ENCODE data around the gene TMCO2. TPM values are rescaled to one million over a fixed set of nuclear protein-coding genes. Genes with fewer than 3 reads are reported as not detected.

TMCO2 gene
- total and polyA plus RNA-seq, 10 of the 15 experiments (the other 5 are each of a cell fraction or from before 2014, with no cell fraction given), result not detected

DNA sequence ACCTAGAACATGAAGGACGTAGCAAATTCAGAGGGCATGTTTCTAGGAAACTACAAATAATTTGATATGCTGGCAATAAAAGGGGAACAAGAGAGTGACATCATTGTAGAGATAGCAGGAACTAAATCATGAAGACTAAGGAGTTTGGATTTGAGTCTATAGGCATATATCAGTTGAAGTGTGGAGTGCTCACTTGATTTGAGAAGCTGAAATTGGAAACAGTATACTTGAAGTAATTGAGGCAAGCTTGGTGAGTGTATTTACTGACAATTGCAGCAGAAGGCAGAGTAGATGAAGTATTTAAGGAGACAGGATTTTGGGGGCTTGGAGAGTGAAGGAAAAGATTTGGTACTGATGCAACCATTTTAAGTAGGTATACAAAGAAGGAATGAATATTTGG lies 6.4 kb upstream of the TMCO2 start (continued):
- TF ChIP-seq, protein P1, sequence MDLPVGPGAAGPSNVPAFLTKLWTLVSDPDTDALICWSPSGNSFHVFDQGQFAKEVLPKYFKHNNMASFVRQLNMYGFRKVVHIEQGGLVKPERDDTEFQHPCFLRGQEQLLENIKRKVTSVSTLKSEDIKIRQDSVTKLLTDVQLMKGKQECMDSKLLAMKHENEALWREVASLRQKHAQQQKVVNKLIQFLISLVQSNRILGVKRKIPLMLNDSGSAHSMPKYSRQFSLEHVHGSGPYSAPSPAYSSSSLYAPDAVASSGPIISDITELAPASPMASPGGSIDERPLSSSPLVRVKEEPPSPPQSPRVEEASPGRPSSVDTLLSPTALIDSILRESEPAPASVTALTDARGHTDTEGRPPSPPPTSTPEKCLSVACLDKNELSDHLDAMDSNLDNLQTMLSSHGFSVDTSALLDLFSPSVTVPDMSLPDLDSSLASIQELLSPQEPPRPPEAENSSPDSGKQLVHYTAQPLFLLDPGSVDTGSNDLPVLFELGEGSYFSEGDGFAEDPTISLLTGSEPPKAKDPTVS (IDR thresholded peaks at IDR 0.05; ENCODE audit: low read depth, low read length), result no peak
- no peak for TF ChIP-seq PAX8 (IDR thresholded peaks at IDR 0.05)
- peak; percentile 19; the same call in 1 of the 2 replicates for TF ChIP-seq SMARCA5 (IDR thresholded peaks at IDR 0.05)
- TF ChIP-seq NFIC (IDR thresholded peaks at IDR 0.05; ENCODE audit: low read depth, low read length), result no peak
- TF ChIP-seq MTA3 (IDR thresholded peaks at IDR 0.05; ENCODE audit: borderline replicate concordance, low read length), result no peak; the same call in 1 of the 2 replicates
- no peak for TF ChIP-seq SP1 (IDR thresholded peaks at IDR 0.05; ENCODE audit: low read depth, low read length)
- TF ChIP-seq KLF5 (IDR thresholded peaks at IDR 0.05; ENCODE audit: partially characterized antibody), result no peak
- no peak for TF ChIP-seq NFXL1 (IDR thresholded peaks at IDR 0.05; ENCODE audit: borderline replicate concordance)
- no peak for TF ChIP-seq JUNB (IDR thresholded peaks at IDR 0.05)
- peak; percentile 30; the same call in 1 of the 2 replicates for TF ChIP-seq POLR2AphosphoS2 (IDR thresholded peaks at IDR 0.05; ENCODE audit: low read depth, low read length)

DNA sequence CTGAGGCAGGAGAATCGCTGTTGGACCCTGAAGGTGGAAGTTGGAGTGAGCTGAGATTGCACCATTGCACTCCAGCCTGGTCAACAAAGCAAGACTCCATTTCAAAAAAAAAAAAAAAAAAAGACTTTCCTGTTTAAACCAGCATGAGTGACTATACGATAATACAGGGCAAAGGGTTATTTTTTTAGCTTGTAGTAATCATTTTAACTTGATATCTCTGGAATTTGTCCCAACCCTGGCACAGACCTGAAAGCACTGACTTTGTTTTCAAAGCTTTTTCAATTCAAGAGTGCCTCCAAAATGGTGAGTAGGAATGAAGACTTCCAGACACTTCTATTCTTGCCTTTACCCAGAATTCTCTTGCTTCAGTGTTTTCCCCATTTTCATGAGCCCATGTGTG lies 4.4 kb upstream of the TMCO2 start:
- RAD21 ChIA-PET (ENCODE audit: unreplicated experiment), result interaction anchor here (0.7 to 4.0 kb wide), 6 partner anchors 11 to 96 kb away, joined by 3 to 28 read pairs (median 4); partner anchors contain the start of gene ZMPSTE24
- no peaks in the 10 kb centered on the region for H3K27me3 ChIP-seq (replicated peaks in 1 of 2; ENCODE audit: control insufficient read depth in 2 of 2, insufficient read depth in 2 of 2, low read length in 1 of 2)
- no peak overlapping the region for H3K4me3 ChIP-seq
- H3K79me2 ChIP-seq (ENCODE audit: control insufficient read depth, insufficient read depth, low read length), result no peaks in the 10 kb centered on the region
- SMC1A ChIA-PET (ENCODE audit: uncharacterized antibody, unreplicated experiment), result interaction anchor here (0.9 to 4.3 kb wide), 8 partner anchors 11 to 121 kb away, joined by 3 to 44 read pairs (median 4); no protein-coding TSS in a partner anchor
- H3K4me1 ChIP-seq (ENCODE audit: control insufficient read depth, insufficient read depth, low read length), result peaks cover 13% of the 10 kb centered on the region
- WGBS (ENCODE audit: insufficient coverage, insufficient replicate concordance, low lambda C conversion rate, missing lambda C conversion rate), result 97% methylated on average over 2 of the region's 2 CpGs
- in situ Hi-C loops (cut with MboI), result no loop called here
- ATAC-seq (no peak), FAIRE-seq (no peak), DNase-seq (ENCODE audit: low read depth, low spot score) (no peak)
- H3K4me2 ChIP-seq (ENCODE audit: control insufficient read depth, insufficient read depth), result no peak overlapping the region
- CTCF ChIA-PET, result interaction anchor here (0.7 to 6.9 kb wide), 6 partner anchors 72 to 165 kb away, joined by 3 to 33 read pairs (median 5); no protein-coding TSS in a partner anchor
- H3K9me3 ChIP-seq (replicated peaks; ENCODE audit: control insufficient read depth, insufficient read depth, low read length), result no peaks in the 10 kb centered on the region
- no peaks in the 10 kb centered on the region for H4K20me1 ChIP-seq (ENCODE audit: control insufficient read depth, insufficient read depth)
- POLR2A ChIA-PET, result interaction anchor here (0.6 to 3.3 kb wide), 3 partner anchors 15 to 26 kb away, joined by 4 to 16 read pairs (median 5); partner anchors contain the start of gene ZMPSTE24
- intact Hi-C loops (cut with micrococcal nuclease; ENCODE audit: unreplicated experiment), result no loop called here
- H3K27ac ChIP-seq (ENCODE audit: control insufficient read depth, insufficient read depth), result no peak overlapping the region
- H3K9ac ChIP-seq (ENCODE audit: control insufficient read depth, insufficient read depth, low read length), result no peak overlapping the region
- BruUV-seq (replicated peaks), result no TSS peak
- H3K36me3 ChIP-seq (ENCODE audit: control insufficient read depth in 2 of 2, insufficient read depth in 2 of 2, low read length in 1 of 2), result peaks cover 0 to 10% of the 10 kb centered on the region in 2 experiments; a peak in 3 of 4 replicates
- no peak overlapping the region for H2AFZ ChIP-seq (ENCODE audit: control insufficient read depth, low read depth, low read length)
- TF ChIP-seq PAX5 (IDR thresholded peaks at IDR 0.05; ENCODE audit: borderline replicate concordance, low read depth, low read length), result no peak
- no peak for TF ChIP-seq CHD2 (IDR thresholded peaks at IDR 0.05; ENCODE audit: borderline replicate concordance, low read depth, low read length)
- TF ChIP-seq RUNX3 (IDR thresholded peaks at IDR 0.05; ENCODE audit: low read length), result no peak
- no peak for TF ChIP-seq ATF7 (IDR thresholded peaks at IDR 0.05; ENCODE audit: low read depth)
- TF ChIP-seq, protein P2, sequence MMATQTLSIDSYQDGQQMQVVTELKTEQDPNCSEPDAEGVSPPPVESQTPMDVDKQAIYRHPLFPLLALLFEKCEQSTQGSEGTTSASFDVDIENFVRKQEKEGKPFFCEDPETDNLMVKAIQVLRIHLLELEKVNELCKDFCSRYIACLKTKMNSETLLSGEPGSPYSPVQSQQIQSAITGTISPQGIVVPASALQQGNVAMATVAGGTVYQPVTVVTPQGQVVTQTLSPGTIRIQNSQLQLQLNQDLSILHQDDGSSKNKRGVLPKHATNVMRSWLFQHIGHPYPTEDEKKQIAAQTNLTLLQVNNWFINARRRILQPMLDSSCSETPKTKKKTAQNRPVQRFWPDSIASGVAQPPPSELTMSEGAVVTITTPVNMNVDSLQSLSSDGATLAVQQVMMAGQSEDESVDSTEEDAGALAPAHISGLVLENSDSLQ (IDR thresholded peaks at IDR 0.05), result no peak
- TF ChIP-seq, protein P3, sequence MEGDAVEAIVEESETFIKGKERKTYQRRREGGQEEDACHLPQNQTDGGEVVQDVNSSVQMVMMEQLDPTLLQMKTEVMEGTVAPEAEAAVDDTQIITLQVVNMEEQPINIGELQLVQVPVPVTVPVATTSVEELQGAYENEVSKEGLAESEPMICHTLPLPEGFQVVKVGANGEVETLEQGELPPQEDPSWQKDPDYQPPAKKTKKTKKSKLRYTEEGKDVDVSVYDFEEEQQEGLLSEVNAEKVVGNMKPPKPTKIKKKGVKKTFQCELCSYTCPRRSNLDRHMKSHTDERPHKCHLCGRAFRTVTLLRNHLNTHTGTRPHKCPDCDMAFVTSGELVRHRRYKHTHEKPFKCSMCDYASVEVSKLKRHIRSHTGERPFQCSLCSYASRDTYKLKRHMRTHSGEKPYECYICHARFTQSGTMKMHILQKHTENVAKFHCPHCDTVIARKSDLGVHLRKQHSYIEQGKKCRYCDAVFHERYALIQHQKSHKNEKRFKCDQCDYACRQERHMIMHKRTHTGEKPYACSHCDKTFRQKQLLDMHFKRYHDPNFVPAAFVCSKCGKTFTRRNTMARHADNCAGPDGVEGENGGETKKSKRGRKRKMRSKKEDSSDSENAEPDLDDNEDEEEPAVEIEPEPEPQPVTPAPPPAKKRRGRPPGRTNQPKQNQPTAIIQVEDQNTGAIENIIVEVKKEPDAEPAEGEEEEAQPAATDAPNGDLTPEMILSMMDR (IDR thresholded peaks at IDR 0.05 in 2 of 3, conservative IDR thresholded peaks at IDR 0.05 in 1 of 3; ENCODE audit: control insufficient read depth in 2 of 3, extremely low read depth in 1 of 3, insufficient read depth in 1 of 3, low read depth in 3 of 3, low read length in 3 of 3), result no peak
- TF ChIP-seq TCF3 (IDR thresholded peaks at IDR 0.05; ENCODE audit: borderline replicate concordance, insufficient read depth, low read depth, low read length), result no peak
